OCI-M2 (cell line): ENCODE results near the gene ULK4.
"Not testable (repeated sequence)": the region's sequence is repeated elsewhere in the genome, so short reads cannot be mapped to it uniquely, and the experiment has no call there.

ENCODE experiments used
- DNase-seq: peaks from one replicate; lab custom pipeline; 2025; ENCODE audit not compliant: unreplicated experiment; lab: John Stamatoyannopoulos, UW

The ULK4 gene

GRCh38 chr3:41792806-41793205 is 169.1 kb downstream of the ULK4 start:
- DNase-seq = no peak

- DNase-seq = no peak
These were observed 192.8 kb downstream of the ULK4 start for GRCh38 chr3:41769106-41769505.

- no peak for DNase-seq
These were observed 193.5 kb downstream of the ULK4 start for GRCh38 chr3:41768363-41768762.

DNA sequence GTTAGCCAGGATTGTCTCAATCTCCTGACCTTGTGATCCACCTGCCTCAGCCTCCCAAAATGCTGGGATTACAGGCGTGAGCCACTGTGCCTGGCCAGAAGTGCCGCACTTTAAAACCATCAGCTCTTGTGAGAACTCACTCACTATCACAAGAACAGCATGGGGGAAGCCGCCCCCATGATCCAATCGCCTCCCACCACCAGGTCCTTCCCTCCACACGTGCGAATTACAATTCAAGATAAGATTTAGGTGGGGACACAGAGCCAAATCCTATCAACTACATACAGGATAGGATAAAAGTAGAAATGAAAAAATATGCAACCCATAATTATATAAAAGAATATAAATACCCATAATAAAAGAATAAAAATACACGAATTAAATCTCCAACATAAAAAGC is 199.0 kb downstream of the ULK4 start:
- not testable (repeated sequence) for DNase-seq

- DNase-seq = no peak
These were observed 208.3 kb downstream of the ULK4 start for GRCh38 chr3:41753651-41754050.

DNA sequence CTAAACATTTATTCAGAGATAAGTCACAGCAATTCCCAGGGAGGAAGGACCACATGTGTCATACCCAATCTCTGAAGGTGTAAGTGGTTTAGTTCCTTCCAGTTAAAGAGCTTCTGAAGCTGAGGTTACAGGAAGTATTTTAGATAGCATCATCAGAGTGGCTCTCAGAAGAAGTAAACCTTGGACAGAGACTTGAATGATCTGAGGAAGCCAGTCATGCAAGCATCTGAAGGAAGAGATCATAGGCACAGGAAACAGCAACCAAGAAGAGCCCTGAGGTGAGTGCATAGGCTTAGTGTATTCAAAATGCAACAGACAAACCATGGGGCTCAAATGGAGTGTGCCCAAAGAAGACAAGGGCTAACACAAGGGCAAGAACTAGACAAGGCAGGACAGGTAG is 210.3 kb downstream of the ULK4 start:
- DNase-seq = no peak

DNA sequence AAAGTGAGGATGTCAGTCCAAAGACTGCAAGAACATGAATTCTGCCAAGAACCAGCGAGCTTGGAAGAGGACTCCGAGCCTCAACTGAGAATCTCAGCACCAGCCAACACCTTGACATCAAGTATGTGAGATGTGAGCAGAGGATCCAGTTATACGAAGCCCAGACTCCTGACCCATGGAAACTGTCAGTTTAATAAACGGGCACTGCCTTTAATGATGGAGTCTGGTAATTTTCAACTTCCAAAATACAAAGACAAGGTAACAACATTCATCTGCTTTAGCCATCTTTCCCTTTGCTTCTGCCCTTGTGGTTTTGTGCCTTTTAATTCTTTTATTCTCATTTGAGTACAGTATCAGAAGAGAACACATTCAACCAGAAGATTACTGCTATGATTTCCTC is 211.9 kb downstream of the ULK4 start:
- no peak for DNase-seq

- DNase-seq = no peak
These were observed 215.7 kb downstream of the ULK4 start for GRCh38 chr3:41746215-41746614.

DNA sequence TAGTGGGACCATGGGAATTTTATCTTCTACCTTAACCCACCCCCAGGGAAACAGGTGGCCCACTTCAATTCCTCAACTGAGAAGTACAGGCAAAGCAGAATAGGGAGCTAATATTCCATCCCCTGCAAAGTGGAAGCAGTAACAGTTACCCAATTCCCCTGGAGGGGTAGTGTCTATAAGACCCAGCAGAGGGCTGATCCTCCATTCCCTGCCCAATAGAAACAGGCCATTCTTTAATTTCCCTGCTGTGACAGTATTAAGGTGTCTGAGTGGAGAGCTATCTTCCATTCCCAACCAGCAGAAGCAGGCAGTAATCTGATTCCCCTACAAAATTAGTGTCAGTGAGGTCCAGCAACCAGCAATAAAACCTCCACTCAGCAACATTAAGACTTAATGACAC is 219.8 kb downstream of the ULK4 start:
- DNase-seq = no peak

DNA sequence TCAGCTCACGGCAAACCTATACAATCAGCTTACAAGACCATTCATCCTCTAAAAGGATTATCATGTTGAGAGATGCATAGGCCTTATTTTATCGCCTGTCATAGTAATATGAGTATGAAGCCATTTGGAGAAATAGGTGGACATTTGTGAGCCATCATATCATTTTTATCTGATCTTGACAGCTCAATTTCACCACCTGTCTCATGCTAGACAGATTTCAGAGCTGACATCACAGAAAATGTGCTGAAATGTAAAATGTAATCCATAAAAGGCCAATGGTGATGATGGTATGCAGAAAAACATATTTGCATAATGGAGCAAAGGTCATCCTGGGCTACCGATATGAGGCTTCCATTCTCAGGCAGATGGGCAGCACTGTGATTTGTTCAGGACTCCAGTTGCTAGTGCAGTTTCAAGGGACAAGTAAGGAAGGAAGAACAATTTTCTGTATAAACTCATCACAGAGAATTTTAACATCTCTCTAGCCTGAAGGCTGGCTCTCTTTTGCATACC is 221.5 kb downstream of the ULK4 start:
- no peak for DNase-seq

DNA sequence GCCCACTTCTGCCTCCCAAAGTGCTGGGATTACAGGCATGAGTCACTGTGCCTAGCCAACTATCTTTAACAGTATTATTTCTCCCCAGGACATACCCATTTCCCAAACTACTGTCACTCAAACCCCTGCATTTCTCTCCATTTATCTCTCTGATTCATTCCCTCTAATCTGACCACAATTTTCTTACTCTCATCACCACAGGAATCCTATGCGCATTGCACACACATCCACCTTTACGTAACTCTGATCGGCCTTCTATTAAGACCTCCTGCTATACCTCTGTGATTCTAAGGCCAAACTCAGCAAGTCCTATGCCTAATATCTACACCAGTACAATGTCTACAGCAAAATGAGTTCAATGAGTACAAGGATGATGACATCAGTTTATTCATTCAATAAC is 235.0 kb downstream of the ULK4 start:
- DNase-seq = no peak

DNA sequence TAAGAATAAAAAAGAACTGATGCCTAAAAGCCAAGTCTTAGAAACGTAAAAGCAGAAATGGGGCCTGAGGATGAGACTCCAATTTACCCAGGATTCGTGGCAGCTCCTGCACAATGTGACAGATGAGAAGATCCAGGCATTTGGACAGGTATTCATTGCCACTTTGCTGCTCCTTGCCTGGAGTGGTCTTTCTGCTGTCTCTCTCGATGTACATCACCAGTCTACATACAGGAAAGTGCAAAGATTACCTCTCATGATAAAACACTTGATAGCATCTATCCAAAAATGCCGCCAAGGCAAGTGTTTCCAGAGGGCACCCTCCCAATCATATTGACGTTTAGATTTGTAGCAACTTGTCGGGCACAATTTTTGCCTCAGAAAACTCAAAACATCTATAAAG is 244.3 kb downstream of the ULK4 start:
- no peak for DNase-seq

- DNase-seq = no peak
These were observed 245.4 kb downstream of the ULK4 start for GRCh38 chr3:41716471-41716870.

- DNase-seq = no peak
These were observed 246.5 kb downstream of the ULK4 start for GRCh38 chr3:41715376-41715775.

GRCh38 chr3:41711651-41712050 is 250.3 kb downstream of the ULK4 start:
- DNase-seq = no peak

DNA sequence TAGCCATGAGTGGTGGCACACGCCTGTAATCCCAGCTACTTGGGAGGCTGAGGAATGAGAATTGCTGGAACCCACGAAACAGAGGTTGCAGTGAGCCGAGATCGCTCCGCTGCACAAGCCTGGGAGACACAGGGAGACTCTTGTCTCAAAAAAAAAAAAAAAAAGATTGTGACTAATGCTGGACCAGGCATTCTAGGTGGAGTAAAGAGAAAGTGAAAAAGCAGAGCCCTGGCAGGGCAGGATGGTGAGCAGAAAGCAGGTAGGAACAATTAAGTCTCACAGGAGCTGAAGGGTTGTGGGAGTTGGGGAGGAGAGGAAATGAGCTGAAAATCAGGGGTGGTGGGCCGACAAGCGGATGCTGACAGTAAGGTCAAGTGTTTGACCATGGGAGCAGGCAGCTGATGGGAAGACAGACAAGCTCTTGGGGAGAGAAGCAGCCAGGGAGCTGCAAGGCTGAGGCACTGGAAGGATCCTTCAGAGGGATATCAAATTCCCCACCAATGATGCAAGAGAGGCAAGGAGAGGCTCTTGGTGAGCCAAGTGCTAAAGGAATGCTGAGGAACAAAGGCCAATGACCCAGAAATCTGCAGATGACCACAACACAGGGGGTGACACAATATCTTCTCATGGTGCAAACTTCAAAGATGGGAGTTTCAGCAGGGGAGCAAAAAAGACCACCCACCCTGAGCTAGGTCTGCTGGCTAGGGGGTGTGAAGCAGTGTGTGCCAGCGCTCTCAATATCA is 251.1 kb downstream of the ULK4 start:
- no peak for DNase-seq

GRCh38 chr3:41709213-41709612 is 252.7 kb downstream of the ULK4 start:
- not testable (repeated sequence) for DNase-seq

DNA sequence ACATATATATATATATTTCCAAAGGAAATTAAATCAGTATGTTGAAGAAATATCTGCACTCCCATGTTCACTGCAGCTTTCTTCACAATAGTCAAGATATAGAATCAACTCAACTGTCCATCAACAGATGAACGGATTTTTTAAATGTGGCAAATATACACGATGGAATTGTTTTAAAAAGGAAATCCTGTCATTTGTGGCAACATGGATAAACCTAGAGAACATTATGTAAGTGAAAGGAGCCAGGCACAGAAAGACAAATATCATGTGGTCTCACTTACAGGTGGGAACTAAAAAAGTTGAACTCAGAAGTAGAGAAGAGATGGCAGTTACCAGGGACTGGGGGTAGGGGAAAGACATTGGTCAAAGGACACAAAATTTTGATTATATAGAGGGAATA is 253.7 kb downstream of the ULK4 start:
- no peak for DNase-seq

DNA sequence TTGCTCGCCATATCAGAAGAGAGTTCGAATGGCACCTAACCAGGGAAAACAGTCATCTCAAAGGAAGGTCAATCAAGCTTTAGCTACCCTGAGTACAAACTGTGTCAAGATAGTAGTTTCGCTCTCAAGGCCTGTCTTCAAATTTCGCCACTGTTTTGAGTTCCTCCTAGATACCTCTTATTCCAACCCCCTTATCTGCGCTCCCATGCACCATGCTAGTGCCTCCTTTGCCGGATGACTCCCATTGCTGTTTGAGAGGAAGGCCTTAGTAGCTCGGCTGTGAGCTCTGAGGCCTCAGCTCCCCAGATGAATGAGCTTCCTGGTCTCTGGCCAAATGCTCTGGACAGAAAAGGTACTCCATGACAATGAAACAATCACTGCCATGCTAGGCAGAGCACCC is 256.0 kb downstream of the ULK4 start:
- no peak for DNase-seq

- no peak for DNase-seq
These were observed 260.7 kb downstream of the ULK4 start for GRCh38 chr3:41701191-41701698.

- DNase-seq = no peak
These were observed 261.7 kb downstream of the ULK4 start for GRCh38 chr3:41700155-41700554.

GRCh38 chr3:41698898-41699297 is 263.0 kb downstream of the ULK4 start:
- DNase-seq = no peak

GRCh38 chr3:41697702-41698101 is 264.2 kb downstream of the ULK4 start:
- no peak for DNase-seq
